HG03095 (cell line): Measurements from ENCODE around the gene ADTRP.

Source experiments
- ATAC-seq: cut with Tn5 transposase; IDR thresholded peaks from one replicate; pipeline ENCODE4 v1.9.1; 2021; ENCODE audit warnings: moderate library complexity; ENCODE audit not compliant: unreplicated experiment

The ADTRP gene, protein sequence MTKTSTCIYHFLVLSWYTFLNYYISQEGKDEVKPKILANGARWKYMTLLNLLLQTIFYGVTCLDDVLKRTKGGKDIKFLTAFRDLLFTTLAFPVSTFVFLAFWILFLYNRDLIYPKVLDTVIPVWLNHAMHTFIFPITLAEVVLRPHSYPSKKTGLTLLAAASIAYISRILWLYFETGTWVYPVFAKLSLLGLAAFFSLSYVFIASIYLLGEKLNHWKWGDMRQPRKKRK

DNA sequence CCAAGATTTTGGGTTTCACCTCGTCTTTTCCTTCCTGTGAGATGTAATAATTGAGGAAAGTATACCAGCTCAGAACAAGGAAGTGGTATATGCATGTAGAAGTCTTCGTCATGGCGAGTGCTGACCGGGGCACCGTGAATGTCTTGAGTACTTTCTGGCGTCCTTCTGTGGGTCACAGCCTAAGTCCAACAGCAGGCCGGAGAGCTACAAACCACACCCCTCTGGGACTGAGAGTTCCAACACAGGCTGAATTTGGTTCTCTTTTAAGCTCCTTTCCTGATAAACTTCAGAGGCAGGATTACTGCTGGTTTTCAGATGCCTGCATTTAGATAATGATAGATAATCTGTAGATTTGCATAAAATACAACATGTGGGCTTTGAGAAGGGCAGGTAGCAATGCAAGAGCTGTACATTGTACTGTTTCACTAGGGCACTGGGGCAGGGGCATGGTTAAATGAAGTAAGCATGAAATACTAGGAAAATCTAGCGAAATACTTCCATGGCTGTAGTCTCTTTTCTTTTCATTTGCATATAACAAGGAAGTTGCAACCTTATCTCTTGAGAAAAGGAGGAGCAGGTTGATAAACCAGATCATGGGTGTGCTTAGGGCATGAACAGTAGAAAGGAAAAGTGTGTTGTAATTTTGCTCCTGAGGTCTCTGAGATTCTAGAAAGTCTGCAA lies at the start of gene ADTRP:
TSS of gene ADTRP (minus strand) at position 156 of the 681 bp plus-strand sequence. CDS start at position 112, 44 bp downstream.
- ATAC-seq, result no peak

DNA sequence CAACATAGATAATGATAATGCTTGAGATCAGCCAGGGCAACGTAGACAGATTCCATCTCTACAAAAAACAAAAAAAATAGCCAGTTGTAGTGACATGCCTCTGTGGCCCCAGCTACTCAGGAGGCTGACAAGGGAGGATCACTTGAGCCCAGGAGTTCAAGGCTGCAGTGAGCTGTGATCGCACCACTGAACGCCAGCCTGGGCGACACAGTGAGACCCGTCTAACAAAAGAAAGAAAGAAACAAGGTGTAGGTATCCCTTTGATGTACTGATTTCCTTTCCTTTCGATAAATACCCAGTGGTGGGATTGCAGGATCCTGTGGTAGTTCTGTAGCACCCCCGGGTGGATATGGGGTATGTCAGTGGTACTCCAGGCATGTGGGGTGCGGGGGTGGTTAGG lies 48.2 kb upstream of the ADTRP start:
- ATAC-seq, result no peak

DNA sequence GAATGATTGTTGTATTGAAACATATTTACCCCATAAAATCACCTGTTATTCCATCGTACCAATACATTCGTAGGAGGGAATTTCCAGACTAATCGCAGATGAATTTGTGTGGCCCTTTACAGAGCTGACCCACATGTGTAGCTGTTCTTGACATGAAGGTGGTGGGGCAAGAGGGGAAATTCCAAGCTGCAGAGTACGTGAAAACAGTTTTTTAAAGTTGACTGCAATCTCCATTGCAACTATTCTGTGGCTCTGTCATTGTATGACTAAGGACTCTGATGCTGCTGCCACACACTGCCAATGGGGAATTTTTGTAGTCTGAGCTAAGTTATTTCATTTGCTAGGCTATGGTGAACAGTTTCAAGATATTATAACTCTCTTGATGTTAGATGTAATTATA lies 46.4 kb upstream of the ADTRP start:
- peak; percentile 76 for ATAC-seq

DNA sequence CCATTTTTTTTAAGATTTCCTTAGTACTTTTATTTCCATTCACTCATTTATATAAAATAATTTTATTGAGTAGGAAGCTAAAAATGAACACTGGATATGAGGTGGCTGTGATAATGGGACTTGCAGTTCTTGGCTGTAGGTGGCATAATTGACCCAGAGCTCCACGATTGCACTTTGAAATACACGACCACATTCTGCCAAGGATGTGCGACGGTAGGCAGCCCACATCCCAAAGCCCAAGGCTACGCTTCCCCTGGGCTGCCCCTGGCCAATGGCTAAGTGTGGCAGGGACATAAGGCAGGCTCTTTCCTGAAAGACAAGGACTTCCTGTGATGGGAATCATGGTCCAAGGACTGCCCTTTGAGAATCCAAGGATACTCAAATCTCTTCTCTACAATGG lies 43.7 kb upstream of the ADTRP start:
- ATAC-seq, result no peak

- no peak for ATAC-seq
These were observed 43.2 kb upstream of the ADTRP start for GRCh38 chr6:11821781-11822180.

- ATAC-seq, result no peak
These were observed 42.2 kb upstream of the ADTRP start for GRCh38 chr6:11820821-11821220.

DNA sequence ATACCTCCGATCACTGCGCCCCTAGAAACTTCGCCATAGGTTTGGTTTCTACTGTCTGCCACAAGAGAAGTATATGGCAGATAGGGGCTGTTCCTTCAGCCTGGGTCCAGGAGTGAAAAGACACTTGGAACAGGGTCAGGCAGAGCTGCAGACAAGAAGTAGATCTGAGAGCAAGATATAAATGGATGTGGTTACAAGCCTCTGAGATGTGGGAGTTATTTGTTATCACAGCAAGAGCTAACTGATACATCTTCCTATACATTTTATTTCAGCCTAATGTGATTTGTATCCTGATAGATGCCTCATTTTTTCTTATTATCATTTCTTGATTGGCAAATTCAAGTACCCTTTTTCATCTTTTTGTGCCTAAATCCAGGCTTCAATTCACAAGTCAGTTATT lies 40.9 kb upstream of the ADTRP start:
- ATAC-seq, result no peak

- ATAC-seq, result no peak
These were observed 36.6 kb upstream of the ADTRP start for GRCh38 chr6:11815231-11815630.

- ATAC-seq, result no peak
These were observed 36.2 kb upstream of the ADTRP start for GRCh38 chr6:11814819-11815218.

GRCh38 chr6:11814106-11814505 lies 35.5 kb upstream of the ADTRP start:
- no peak for ATAC-seq

GRCh38 chr6:11813606-11814005 lies 35.0 kb upstream of the ADTRP start:
- no peak for ATAC-seq

- ATAC-seq, result no peak
These were observed 34.3 kb upstream of the ADTRP start for GRCh38 chr6:11812951-11813350.

DNA sequence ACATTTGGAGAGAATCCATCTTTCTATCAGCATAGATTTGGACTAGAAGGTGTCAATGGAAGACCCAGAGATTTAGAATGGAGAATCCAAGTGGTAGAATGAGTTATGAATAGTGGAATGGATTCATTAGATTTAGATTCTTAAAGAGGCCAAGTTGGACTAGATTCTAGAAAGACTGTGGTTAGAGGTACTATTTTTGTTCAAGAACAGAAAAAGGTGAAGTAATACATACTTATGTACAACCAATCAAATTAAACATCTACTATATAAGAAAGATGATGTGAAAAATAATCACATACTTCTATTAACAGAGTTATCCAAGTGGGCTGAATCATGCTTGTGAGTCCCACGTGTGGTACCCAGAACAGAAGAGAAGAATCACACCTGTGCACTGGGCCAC lies 33.8 kb upstream of the ADTRP start:
- no peak for ATAC-seq

- ATAC-seq, result no peak
These were observed 33.2 kb upstream of the ADTRP start for GRCh38 chr6:11811644-11812264.

DNA sequence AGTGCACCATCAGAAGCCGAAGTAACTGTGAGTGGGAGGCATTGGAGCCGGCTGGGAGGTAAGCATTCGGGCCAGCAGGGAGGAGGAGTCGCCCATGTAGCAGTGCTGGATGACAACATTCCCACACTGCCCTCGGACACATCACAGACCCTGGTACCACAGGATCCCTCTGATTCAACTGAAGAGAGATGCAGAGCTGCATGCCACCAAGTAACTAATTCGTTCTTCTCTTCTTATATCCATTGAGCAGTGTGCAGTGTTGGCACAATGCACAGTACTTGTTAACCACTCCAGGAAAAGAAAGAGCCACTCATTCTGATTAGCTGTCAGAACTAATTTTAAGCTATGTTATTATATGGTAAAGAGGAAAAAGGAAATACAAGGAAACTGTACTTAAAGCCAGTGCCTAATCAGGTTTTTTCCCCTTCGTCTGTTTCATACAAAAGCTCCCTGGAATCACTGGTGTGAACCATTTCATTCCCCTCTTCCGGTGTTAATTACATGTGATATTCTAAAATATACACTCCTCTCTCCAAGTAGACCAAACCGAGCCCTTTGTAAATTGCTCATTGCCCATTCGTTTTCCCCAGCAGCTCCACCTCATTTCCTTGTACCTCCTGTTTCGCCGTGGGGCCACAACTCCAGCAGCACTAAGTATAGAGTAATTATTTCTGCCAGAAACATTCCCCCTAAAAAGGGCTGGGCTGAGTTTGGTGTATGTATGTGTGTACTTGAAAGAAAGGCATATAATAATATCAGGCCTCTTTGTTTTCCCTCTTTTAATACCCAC lies 32.4 kb upstream of the ADTRP start:
- no peak for ATAC-seq

DNA sequence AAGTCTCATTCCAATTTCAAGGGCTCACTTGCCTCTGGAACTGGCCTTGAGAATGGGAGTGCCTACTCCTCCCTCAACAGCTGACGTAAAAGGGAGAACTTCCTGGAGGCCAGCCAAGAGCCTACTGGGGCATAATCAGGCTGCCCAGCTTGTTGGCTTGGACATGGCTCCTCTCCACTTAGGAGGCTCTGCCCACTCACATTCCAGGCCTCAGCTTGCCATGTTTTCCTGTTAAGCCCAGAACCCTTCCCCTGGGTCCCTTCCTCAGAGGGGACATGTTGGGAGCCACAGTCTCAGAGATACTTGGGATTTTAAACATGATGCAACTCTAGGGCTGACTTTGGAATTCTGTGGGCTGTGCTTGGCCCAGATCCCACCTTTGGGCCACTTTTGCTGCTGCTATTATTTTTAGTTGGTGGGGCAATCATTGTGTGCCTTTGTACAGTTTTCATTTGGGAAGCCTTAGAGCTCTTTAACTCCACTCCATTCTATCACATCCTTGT lies 31.5 kb upstream of the ADTRP start:
- no peak for ATAC-seq

GRCh38 chr6:11808054-11808453 lies 29.5 kb upstream of the ADTRP start:
- no peak for ATAC-seq

GRCh38 chr6:11806561-11807317 lies 28.1 kb upstream of the ADTRP start:
- no peak for ATAC-seq

GRCh38 chr6:11805259-11806053 lies 26.9 kb upstream of the ADTRP start:
- ATAC-seq, result no peak

- ATAC-seq, result no peak
These were observed 26.1 kb upstream of the ADTRP start for GRCh38 chr6:11804701-11805100.
